Activated CD8-positive, alpha-beta memory T cell treated with anti-CD3 and anti-CD28 coated beads for 24 hours (primary cell): ENCODE measurements around the gene ZFR.

Source experiments
- DNase-seq: peaks from one replicate; pipeline ENCODE4 v3.0.0-alpha.2; 2020

ZFR gene

GRCh38 chr5:32353420-32353819 is 91.1 kb downstream of the ZFR start:
- no peak for DNase-seq

GRCh38 chr5:32352685-32353084 is 91.9 kb downstream of the ZFR start:
- no peak for DNase-seq

- no peak for DNase-seq
Observed at GRCh38 chr5:32346869-32347268, 97.7 kb downstream of the ZFR start.

GRCh38 chr5:32343058-32343672 is 101.4 kb downstream of the ZFR start:
- no peak for DNase-seq

GRCh38 chr5:32342656-32343055 is 101.9 kb downstream of the ZFR start:
- no peak for DNase-seq

- DNase-seq = no peak
Observed at GRCh38 chr5:32339878-32340277, 104.7 kb downstream of the ZFR start.

GRCh38 chr5:32339198-32339597 is 105.3 kb downstream of the ZFR start:
- DNase-seq = no peak

GRCh38 chr5:32332966-32333365 is 111.6 kb downstream of the ZFR start:
- no peak for DNase-seq

- no peak for DNase-seq
Observed at GRCh38 chr5:32332361-32332760, 112.2 kb downstream of the ZFR start.

- DNase-seq = no peak
Observed at GRCh38 chr5:32331935-32332274, 112.6 kb downstream of the ZFR start.

- no peak for DNase-seq
Observed at GRCh38 chr5:32331217-32331934, 113.2 kb downstream of the ZFR start.

GRCh38 chr5:32330126-32330971 is 114.2 kb downstream of the ZFR start:
- DNase-seq = no peak

- peak; percentile 76 for DNase-seq
Observed at GRCh38 chr5:32329395-32329834, 115.1 kb downstream of the ZFR start.

- no peak for DNase-seq
Observed at GRCh38 chr5:32326216-32326772, 118.2 kb downstream of the ZFR start.

- no peak for DNase-seq
Observed at GRCh38 chr5:32325616-32326015, 118.9 kb downstream of the ZFR start.

GRCh38 chr5:32325062-32325461 is 119.5 kb downstream of the ZFR start:
- no peak for DNase-seq

GRCh38 chr5:32323741-32324140 is 120.8 kb downstream of the ZFR start:
- peak; percentile 41 for DNase-seq

- DNase-seq = peak; percentile 40
Observed at GRCh38 chr5:32322882-32323281, 121.7 kb downstream of the ZFR start.

- DNase-seq = peak; percentile 7
Observed at GRCh38 chr5:32321787-32322186, 122.8 kb downstream of the ZFR start.

GRCh38 chr5:32320576-32320975 is 124.0 kb downstream of the ZFR start:
- peak; percentile 32 for DNase-seq

GRCh38 chr5:32319926-32320543 is 124.5 kb downstream of the ZFR start:
- DNase-seq = peak; percentile 35

GRCh38 chr5:32319392-32319791 is 125.1 kb downstream of the ZFR start:
- peak; percentile 17 for DNase-seq

- DNase-seq = peak; percentile 47
Observed at GRCh38 chr5:32317041-32317440, 127.5 kb downstream of the ZFR start.
